H1 (cell line): Measurements from ENCODE around the gene ATP9B. TPM values are rescaled to one million over a fixed set of nuclear protein-coding genes. Genes with fewer than 3 reads are reported as not detected.

Source experiments
- ASH2L ChIP-seq: fragments of 200-600, 300-600 bp; sonication (generic); IDR thresholded peaks from one replicate; pipeline ENCODE4 v1.7.1; 2017; ENCODE audit warnings: low read length
- FOSL1 ChIP-seq: IDR thresholded peaks from 2 replicates; pipeline ENCODE4 v1.6.1; 2011; ENCODE audit warnings: mild to moderate bottlenecking, low read depth, low read length, moderate library complexity; ENCODE audit not compliant: insufficient read depth
- KDM5A ChIP-seq: fragments of 200-600 bp; IDR thresholded peaks from 2 replicates; pipeline ENCODE4 v1.7.1; 2012; ENCODE audit warnings: mild to moderate bottlenecking, low read length, inconsistent platforms, mixed read lengths
- POU5F1 ChIP-seq: IDR thresholded peaks from 2 replicates; pipeline ENCODE4 v1.6.1; 2011; ENCODE audit warnings: low read depth, mild to moderate bottlenecking, low read length, moderate library complexity
- RNF2 ChIP-seq: fragments of 200-900, 300-1000 bp; sonication (generic); IDR thresholded peaks from 2 replicates; pipeline ENCODE4 v1.7.1; 2016; ENCODE audit warnings: borderline replicate concordance, low read depth, mild to moderate bottlenecking, antibody characterized with exemption, low read length; ENCODE audit not compliant: poor library complexity, severe bottlenecking; ENCODE audit errors: missing control alignments
- SRF ChIP-seq: IDR thresholded peaks from 2 replicates; pipeline ENCODE4 v1.6.1; 2011; ENCODE audit warnings: mild to moderate bottlenecking, low read depth, low read length, moderate library complexity
- polyA plus RNA-seq, 7 experiments: library from polyadenylated mRNA; depleted of rRNA in 3 of 7; stranded (reverse) in 5 of 7; unstranded in 2 of 7; fragments of >200 nt in 5 of 7; fragments of 200-250 nt in 2 of 7; gene quantifications; 1 replicate in 5 of 7; 2 replicates in 1 of 7; 4 replicates in 1 of 7; pipeline versions ENCODE4 v1.2.1 to v1.2.3, GENCODE V29; 2011 to 2013; ENCODE audit warnings: missing spikeins in 2 of 7, mixed read lengths in 2 of 7
- total RNA-seq: library from RNA; stranded (reverse); fragmentation: NEBNext Ultra II Directional; extraction: Animal tissue kit (Norgen Biotek cat#: 25700); gene quantifications from 2 replicates; pipeline ENCODE4 v1.2.1, GENCODE V29; 2021
- TF ChIP-seq, protein P1 (sequence below), 3 experiments: IDR thresholded peaks; 1 replicate in 2 of 3; 2 replicates in 1 of 3; pipeline versions ENCODE4 v1.5.1 to v1.6.1; 2011; ENCODE audit warnings: low read length in 3 of 3, mild to moderate bottlenecking in 3 of 3, inconsistent platforms in 2 of 3, low read depth in 1 of 3, moderate library complexity in 1 of 3; ENCODE audit not compliant: insufficient read depth in 1 of 3; ENCODE audit errors: control extremely low read depth in 1 of 3

Gene ATP9B
- total and polyA plus RNA-seq, 2 of the 8 experiments (the other 6 are each of a cell fraction or from before 2014, with no cell fraction given), result 15.1 to 21.7 TPM

DNA sequence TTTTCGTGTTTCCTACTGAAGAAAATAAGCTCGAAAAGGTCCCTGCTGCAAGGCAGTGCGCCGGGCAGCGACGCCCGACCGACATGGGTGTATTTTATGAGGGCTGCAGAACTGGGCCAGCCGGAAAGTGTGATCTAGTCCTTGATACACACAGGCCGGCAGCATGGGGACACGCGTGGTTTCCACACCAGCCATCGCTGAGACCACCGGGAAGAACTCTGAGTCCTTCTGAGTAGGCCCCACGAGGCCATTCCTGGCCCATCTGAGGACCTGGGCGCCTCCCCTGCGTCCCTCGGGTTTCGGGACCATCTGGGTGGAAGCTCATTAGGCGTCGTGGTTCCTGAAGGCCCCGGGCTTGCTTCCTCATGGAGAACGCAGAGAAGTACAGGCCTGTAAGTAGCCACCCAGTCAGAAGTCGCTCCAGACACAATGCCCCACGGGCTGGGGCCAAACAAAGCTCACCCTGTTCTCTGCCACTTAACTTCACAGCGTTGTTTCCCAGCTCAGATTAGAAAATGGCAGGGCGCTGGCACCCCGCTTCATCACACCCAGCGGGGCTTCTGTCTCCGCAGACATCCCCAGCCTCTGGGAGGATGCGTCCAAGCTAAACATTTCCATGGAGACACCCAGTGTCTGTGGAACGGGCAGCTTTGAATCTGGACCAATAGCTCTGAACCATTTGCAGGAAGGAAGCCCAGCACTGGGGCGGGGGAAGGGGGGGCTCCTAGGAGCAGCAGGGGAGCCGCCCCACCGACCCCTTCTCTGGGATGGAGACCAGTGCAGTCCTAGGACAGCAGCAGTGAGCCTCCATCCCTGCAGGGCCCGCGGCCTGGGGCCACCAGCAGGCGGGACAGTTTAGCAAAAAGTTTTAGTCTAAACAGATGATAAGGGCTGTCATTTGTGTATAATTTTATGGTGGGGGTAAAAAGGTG is 328.9 kb downstream of the ATP9B start (continued):
- TF ChIP-seq POU5F1 (no peak), ASH2L (no peak), RNF2 (peak; percentile 71), KDM5A (no peak), FOSL1 (no peak), SRF (no peak)
- TF ChIP-seq, protein P1, sequence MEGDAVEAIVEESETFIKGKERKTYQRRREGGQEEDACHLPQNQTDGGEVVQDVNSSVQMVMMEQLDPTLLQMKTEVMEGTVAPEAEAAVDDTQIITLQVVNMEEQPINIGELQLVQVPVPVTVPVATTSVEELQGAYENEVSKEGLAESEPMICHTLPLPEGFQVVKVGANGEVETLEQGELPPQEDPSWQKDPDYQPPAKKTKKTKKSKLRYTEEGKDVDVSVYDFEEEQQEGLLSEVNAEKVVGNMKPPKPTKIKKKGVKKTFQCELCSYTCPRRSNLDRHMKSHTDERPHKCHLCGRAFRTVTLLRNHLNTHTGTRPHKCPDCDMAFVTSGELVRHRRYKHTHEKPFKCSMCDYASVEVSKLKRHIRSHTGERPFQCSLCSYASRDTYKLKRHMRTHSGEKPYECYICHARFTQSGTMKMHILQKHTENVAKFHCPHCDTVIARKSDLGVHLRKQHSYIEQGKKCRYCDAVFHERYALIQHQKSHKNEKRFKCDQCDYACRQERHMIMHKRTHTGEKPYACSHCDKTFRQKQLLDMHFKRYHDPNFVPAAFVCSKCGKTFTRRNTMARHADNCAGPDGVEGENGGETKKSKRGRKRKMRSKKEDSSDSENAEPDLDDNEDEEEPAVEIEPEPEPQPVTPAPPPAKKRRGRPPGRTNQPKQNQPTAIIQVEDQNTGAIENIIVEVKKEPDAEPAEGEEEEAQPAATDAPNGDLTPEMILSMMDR (IDR thresholded peaks at IDR 0.05; ENCODE audit: control extremely low read depth in 1 of 3, insufficient read depth in 1 of 3, low read depth in 1 of 3, low read length in 3 of 3), result no peak
